Activated CD8-positive, alpha-beta memory T cell treated with anti-CD3 and anti-CD28 coated beads, Interleukin-2, amount 50 U/mL, for 48 hours (primary cell): Measurements from ENCODE around the gene UGT3A1.
"Not testable (repeated sequence)": the region's sequence is repeated elsewhere in the genome, so short reads cannot be mapped to it uniquely, and the experiment has no call there.

Source experiments
- DNase-seq: peaks from one replicate; pipeline ENCODE4 v3.0.0-alpha.2; 2020

UGT3A1 gene

DNA sequence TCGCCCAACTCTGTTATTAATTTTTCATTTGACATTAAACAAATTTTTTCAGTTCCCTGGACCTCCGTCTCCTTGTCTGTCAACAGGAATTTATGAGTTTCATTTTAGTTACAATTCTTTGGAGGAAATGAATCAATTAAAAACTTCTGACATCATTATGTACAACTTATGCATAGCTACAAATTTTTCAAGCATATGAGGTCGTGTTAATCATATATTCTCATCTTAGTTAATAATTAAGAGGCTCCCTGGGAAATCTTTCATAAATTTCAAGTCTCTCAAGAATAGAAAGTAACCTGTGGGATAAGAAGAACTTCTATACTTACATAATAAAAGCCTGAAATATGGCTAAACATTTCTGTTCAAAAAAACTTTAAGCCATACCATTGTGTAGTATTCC lies 3.4 kb downstream of the UGT3A1 start:
- DNase-seq = no peak

DNA sequence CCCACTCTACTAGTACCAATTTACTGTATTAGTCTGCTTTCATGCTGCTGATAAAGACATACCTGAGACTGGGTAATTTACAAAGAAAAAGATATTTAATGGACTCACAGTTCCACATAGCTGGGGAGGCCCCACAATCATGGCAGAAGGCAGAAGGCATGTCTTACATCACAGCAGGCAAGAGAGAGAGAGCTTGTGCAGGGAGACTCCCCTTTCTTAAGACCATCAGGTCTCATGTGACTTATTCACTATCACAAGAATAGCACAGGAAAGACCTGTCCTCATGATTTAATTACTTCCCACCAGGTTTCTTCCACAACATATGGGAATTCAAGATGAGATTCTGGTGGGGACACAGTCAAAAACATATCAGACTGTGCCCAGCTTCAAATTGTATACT lies 11.5 kb downstream of the UGT3A1 start:
- DNase-seq = no peak

DNA sequence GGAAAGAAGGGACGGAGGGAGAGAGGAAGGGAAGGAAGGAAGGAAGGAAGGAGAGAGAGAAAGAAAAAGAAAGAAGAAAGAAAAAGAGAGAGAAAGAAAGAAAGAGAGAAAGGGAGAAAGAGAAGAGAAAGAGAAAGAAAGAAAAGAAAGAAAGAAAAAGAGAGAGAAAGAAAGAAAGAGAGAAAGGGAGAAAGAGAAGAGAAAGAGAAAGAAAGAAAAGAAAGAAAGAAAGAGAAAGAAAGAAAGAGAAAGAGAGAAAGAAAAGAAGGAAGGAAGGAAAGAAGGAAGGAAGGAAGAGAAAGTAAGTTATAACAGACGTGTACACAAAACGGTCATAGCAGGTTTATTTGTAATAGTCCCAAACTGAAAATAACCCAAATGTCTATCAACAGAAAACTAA lies 14.3 kb downstream of the UGT3A1 start:
- not testable (repeated sequence) for DNase-seq

DNA sequence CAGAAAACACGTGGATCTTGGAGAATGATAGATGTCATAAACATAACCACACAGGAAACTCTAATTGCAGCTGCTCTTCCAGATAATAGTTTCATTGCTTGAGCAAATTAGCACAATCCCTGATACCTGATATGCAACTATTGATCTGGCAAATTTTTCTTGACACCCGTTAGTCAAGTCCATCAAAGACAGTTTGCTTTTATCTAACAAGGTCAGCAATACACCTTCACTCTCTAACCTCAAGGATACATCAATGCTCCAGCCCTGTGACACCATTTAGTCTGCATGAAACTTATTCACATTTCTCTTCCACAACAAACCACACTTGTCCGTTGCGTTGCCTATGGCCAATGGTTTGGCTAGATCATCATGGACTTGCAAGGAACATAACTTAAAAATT lies 16.6 kb downstream of the UGT3A1 start:
- DNase-seq = no peak

DNA sequence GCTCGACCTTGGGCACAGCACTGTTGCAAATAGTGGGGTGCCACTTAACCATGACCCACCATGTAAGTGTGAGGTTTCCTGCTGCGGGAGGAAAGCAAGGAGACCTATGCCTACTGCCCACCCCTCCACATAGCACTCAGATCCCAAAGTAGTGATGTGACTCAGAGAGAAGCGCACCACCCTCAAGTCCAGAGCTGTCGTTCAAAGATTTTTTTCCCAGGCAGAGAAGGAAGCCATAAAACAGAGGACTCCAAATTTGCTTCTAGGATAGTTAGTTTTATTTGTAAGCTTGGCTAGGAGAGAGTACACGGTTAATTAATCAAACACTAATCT lies 19.3 kb downstream of the UGT3A1 start:
- DNase-seq = no peak

DNA sequence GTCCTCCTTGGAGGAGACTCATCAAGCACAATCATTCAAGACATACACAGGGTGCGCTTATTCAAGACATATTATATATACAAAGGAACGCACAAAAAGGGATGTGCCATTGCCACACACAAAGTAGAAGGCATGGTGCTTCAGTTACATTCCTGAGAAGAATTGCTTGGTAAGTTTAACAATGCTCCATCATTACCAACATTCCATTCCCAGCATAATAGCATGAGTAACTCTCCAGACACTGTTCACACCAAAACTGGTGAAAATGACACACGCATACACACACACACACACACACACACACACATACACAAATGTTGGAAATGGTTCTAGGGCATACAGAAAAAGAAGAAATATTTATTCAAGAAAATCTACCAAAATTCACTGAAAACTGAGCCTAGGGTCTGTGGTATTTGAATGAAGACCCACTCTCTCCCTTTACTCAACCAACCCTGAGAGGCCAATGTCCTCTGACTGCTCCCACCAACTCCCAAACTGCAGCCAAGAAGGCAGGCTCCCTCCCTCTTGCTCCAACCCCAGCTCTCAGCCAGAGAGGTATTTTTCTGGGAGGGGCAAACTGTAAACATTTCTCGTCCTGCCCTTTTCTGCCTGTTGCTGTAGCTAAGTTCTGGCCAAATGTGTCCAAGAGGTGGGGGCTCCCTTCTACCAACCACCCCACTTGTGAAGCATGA lies 19.9 kb downstream of the UGT3A1 start:
- DNase-seq = no peak

DNA sequence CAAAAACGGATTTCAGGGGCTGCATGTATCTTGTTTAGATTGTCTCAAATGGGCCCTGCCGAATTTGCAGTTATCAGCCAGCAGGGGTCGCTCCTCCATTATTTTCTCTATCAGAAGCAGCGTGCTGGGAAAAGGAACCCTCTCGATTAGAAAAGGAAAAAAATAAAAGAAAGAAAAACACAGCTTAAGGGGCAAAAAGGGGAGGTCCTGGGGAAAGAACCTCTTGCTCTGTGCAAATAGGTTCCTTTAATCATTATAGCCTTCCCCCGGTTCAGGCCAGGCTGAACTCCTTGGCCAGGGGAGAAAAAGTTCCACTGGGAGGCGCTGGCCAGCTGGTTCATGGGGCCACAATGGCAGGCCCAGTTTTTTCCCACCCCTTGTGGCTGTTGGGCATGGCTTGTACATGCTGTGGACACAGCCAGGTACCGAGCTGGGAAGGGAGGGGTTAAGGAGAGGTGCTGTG lies 27.8 kb downstream of the UGT3A1 start:
- no peak for DNase-seq

DNA sequence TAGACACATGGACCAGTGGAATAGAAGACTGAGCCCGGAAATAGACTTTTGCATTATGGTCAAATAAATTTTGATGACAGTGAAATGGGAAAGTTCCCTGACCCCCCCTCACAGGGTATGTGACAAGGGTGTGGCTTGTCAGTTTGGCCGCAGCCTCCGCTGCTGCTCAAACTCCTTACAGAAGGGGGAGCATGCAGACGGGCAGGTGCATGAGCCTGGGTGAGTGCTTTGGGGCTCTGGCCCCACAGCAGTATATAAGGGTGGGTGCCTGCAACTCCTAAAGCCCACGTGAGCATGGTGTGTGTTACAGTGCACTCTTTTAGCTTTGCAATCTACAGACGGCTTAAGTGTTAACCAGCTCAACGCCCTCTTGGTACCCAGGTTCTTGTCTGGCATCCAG lies 30.9 kb downstream of the UGT3A1 start:
- DNase-seq = no peak

DNA sequence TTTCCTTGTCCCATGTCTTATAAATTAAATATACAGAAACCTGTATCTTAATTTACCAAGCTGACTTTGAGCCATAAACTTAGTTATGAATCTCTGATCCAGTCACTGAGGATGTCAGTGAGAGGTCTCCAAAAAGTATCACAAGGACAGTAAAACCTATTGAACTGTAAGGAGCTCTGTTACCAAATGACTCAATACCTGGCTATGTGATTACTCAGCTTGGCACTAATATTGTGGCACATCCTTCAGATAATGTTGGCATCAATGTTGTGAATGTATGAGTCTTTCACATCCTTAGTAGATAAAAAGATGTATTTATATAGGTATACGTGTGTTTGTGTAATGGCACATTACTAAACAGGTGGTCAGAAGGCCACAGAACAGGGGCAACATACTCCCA lies 34.8 kb downstream of the UGT3A1 start:
- DNase-seq = no peak

DNA sequence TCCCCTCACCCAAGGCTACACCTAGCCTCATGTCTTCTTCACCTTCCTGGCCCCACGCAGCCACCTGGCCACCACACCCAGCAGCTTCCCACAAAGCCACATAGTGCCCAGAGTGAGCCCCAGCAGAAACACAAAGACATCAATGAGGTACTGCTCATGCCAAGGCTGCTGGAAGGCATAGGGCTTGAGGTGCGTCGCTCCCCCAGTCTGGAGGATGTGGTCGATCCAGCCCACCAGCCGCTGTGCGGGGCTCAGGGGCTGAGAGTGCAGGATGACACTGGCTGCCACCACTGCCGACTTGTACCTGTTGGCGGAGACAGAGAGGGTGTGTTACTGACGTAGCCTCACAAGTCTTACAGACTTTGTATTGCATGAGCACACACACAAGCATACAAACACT lies 37.0 kb downstream of the UGT3A1 start:
- no peak for DNase-seq

DNA sequence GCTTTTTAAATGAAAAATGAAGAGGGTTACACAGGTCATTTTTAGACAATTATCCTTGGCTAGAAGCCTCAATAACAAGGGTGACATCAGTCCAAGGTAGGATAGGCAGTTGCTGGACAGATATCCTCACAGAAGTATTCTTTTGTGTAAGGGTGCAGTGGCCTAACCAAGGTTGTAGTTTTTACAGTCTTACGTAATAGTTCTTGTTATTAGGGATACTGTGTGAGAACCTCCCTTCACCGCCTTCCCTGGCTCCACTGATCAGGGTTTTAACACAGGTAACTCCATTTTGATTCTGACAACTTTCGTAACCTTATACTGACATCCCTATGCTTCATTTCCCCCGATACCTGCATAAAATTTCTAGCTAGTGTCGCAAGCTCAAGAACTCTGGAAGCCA lies 44.1 kb downstream of the UGT3A1 start:
- no peak for DNase-seq

DNA sequence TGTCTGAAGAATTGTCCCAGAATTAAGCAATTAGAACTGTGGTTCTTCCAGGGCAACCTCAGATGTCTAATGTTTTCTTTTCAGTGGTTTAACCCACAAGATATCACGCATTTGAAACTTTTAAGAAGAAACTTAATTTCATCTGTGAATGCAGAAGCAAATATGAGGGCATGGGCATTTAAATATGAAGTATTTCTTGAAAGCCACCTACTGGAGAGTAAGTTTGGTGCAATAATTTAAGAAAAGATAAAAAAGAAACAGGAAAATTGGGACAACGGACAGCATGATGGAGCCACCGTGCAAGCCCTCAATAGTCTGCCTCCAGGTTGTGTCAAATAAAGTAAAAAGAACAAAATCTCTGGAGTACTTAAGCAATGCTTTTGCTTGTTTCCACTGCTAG lies 51.6 kb downstream of the UGT3A1 start:
- DNase-seq = no peak

DNA sequence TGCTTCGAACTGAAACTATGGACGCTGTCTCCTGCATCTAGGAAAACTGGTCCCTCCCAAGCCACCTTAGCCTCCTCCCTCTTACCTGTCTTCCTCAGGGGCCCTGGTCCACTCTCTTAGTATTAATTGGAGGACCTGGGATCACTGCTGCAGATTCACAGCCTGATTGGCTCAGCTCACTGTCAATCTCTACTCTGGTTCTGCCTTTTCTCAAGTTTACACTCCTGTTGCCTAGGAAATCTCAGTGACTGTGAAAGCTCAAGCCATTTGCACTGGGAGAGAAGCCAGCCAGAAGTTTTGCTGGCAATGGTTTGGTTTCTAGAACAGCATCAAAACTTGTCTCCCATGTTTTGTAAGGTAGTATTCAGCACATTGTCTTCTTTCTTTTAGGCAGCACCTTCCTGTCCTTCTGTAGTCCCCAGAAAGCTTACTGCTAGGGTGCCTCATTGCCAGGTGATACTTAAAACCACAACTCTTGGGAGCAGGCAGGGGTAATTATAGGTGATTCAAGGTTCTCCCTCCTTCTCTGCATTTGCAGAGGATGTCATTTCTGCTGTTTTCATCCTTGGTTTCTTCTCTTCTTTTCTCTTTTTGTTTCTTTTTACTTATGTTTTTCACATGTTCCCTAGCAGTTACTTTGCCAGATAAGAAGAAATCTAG lies 52.5 kb downstream of the UGT3A1 start, which contains the start of gene CAPSL:
Gene CAPSL (minus strand): TSS at position 55 of the 660 bp plus-strand sequence. CDS start 17,502 bp downstream, outside the sequence.
- DNase-seq = no peak

DNA sequence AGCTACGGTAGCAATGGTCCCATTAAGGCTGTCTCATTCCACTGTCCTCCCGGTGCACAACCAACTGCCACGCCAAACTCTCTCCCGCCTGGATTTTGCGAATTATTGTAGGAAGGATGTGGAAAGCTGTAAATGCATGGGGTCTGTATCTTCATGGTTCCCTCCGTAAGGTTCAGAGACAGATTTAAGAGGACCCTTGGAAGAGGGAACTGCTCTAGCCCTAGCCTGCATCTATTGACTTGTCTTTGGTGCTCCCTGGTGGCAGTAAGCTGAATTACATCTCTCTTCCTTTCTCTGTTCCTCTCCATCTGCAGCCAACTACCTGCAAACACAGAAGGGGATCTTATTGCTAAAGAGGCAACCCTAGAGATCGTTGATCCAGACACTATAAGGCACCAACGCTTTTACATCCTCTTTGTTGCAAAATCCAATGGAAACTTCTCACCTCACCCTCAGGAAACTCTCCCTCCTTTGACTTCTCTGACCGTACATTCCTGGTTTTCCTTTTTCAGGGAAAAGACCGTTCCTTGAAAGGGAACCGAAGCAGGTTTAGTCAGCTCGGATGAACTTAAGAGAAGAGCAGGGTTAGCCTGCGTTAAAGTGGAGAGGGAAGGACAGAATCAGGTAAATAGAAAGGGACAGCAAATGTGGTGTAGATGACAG lies 64.7 kb downstream of the UGT3A1 start:
- DNase-seq = no peak

DNA sequence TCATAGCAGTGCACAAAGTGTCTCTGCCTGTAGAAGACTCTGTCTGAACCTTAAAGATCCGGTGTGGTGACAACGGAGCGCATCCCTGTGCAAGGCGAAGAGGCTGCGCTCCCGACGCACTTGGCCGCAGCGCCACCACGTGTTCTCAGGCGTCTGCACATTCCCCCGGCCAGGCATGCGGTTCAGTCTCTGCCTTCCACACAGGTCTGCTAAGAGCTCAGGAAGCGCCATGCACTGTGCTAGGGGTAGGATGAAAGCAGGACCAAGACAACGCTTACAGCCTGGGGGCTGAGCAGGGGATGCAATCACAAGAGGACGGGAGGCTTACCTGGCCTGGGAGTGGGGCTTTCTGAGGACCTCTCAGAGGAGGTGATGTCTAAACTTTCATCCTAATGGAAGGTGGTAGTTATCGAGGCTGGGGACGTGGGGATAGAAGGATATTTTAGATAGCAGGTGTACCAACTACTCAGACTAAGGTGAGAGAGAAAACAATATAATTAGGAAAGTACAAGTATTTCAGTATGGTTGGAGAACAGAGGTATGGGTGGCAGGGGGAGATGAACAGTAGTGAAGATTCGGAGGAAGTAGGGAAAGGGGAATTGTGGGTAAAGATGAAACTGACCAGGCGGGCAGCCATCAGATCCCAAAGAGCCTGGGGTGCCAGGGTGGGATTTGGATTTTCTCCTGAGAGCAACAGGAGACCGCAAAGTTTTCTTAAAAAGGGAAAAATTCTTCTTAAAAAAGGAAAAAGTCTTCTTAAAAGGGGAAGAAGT lies 66.1 kb downstream of the UGT3A1 start:
- DNase-seq = peak; percentile 89

DNA sequence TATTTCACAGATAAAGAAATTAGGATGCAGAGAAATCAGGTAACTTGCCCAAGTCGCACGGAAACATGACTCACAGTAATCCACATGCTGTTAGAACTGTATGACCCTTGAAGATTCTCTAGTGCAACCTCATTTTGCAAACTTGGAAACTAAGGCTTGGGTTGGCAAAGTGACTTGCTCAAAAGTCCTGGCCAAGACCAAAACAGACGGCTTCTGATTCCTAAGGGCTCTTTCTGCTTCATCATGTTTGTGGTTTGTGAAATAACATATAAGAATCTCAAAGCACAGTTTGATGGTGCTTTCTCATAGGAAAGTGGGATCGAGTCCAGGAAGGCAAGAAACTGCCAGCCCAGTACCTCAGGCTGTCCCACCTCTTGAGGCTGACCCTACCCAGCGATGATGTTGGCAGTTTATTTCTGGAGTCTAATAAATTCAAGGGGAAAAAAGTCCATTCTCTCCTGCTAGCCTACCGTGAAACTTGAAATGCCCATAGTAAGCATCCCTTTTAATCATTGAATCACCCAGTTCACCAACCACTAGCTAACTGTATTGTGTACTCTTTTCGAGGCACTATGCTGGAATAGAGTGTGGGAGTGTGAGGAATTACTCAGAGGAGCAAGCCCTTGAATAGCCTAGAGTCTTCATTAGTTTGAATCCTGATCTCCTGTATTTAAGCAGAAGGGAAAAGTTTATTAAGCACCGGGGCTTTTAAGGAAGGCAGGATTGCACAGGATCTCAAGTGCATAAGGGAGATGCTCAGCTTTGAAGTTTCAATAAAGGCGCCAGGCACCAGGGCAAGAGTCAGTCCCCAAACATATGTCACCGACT lies 66.9 kb downstream of the UGT3A1 start:
- no peak for DNase-seq

DNA sequence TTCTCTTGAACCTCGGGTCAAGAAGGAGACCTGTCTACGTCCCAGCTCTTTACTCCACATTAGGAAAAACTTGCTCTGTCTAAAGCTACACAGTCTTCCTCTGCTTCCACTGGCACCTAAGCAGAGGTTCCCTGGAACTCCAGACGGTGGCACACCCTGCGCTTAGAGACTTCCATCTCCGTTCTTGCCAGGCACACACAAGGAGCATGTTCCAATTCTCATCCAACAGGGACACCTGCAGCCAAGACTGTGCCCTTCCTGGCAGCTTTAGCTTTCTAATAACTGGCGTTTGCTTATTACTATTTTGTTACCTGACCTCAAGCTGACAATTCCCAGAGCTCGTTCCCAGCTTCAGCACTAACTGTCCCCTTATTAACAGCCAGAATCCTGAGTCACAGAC lies 68.7 kb downstream of the UGT3A1 start:
- DNase-seq = no peak

DNA sequence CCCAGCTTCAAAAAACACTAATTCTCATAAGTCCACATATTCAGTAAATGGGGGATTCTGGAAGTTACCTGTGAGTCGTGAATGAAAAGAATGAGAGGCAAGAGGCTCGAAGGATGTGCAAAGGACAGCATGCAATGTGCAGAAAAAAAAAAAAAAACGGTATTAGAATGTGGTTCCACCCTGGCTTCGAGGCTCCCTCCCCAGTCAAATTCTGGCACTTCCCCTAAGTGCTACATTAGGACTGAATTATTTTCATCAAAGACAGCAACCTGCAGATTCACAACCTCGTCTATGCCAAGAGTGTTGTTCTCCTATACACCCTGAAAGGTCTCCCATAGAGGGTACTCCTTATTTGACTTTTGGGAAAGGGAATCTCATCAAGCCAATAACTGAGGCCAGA lies 69.3 kb downstream of the UGT3A1 start:
- DNase-seq = no peak

DNA sequence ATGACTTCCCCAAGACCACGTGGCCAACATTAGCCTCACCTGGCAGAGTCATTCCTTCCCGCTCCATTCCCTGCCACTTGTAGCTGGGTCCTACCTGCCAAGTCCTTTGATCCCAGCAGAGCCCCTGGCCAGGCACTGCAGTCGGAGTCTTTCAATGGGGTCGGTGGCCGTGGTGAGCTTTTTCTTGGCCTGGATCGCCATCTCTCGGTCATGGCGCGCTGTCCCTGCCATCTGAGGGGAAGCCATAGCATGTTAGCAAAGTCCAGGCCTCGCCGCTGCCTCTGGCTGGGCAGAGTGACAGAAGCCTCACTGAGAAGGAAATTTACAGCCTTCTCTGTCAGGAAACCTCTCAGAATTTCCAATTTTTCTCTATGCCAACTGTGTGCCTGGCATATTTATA lies 70.3 kb downstream of the UGT3A1 start:
- no peak for DNase-seq

DNA sequence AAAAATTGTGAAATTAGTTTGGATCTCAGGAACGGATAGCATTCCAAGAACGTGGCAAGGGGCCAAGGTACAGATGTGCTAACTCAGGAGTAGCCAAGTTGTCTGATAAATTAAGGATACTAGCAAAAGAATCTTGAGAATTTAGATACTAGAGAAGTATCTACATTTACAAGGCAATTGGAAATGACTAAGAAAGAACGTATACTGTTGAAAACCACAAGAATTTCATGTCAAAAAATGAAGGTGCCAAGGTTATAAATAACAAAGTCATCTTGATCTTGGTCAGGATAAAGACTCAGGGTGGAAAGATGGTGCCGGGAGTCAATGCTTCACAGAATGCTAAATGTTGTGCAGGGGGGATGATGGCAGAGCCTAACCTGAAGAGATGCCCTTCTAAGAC lies 72.0 kb downstream of the UGT3A1 start:
- no peak for DNase-seq

DNA sequence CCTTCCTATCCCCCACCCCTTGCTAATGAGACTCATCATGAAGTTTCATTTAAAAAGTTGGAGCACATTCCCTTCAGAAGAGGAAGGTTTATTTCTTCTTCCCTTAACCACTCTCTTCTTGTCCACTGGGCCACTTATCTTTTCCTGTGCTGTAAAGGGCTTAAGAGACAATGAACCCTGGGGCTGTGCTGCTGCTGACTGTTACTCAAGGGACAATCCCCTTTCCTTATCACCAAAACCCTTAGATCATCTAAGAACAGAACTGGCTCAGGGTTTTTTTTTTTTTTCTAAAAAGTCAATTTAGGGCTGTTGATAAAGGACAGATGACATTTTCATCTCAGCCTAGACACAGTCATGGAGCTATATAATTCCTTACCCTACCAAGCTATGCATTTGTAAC lies 82.4 kb downstream of the UGT3A1 start:
- DNase-seq = no peak

DNA sequence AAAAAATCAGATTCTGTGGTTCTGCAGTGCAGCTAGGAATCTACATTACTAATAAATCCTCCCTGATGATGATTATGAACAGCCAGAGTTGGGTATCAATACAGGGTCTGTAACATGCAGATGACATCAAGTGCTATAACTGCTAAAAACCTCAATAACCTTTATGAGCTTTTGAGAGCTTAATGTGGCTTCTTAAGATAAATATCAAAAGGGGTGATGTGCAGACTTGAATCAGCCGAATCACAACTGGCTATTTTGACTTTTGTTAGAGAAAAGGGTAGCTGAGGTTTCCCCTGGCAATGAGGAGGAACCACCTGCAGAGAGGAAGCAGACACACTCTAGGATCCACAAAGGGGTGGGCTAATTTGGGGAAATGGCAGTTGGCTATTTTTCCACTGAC lies 83.0 kb downstream of the UGT3A1 start:
- DNase-seq = no peak
